Upper lobe of left lung (tissue), 6 donors: Measurements from ENCODE around the gene FERMT1. TPM values are rescaled to one million over a fixed set of nuclear protein-coding genes. Genes with fewer than 3 reads are reported as not detected.

Source experiments
- ATAC-seq, 2 donors: fragments of 200-7000 bp; cut with Tn5 transposase; one replicate each; pipeline ENCODE4 v1.9.1; 2022; ENCODE audit warnings: mild to moderate bottlenecking in 2 of 2, moderate library complexity in 2 of 2; ENCODE audit not compliant: low FRiP score in 2 of 2
- DNase-seq, 2 donors: peaks; one replicate each; pipeline ENCODE4 v3.0.0-alpha.2; 2019 to 2020
- H3K27ac ChIP-seq, 4 donors: fragments of 200-600 bp; sonication (generic); one replicate each; pipeline ENCODE4 v1.5.1; 2016 to 2019
- H3K27me3 ChIP-seq, 4 donors: fragments of 200-600 bp; sonication (generic); one replicate each; pipeline ENCODE4 v1.5.1; 2017 to 2019
- H3K36me3 ChIP-seq, 4 donors: fragments of 200-600 bp; sonication (generic); one replicate each; pipeline ENCODE4 v1.5.1; 2016 to 2019
- H3K4me1 ChIP-seq, 4 donors: fragments of 200-600 bp; sonication (generic); one replicate each; pipeline ENCODE4 v1.5.1; 2018 to 2019
- H3K4me3 ChIP-seq, 4 donors: fragments of 200-600 bp; sonication (generic); one replicate each; pipeline ENCODE4 v1.5.1; 2017 to 2019; ENCODE audit warnings: mild to moderate bottlenecking in 2 of 4, moderate library complexity in 1 of 4
- H3K9me3 ChIP-seq, 4 donors: fragments of 200-600 bp; sonication (generic); one replicate each; pipeline ENCODE4 v1.5.1; 2018 to 2019
- CTCF ChIP-seq, 6 experiments: fragments of 450-650 bp in 4 of 6; fragments of 200-600 bp in 2 of 6; sonication (generic) in 2 of 6; IDR thresholded peaks; one replicate each; pipeline ENCODE4 v1.5.1; 2016 to 2019; ENCODE audit warnings: antibody characterized with exemption in 6 of 6
- EP300 ChIP-seq, 4 donors: sonication (generic); formaldehyde crosslinking; IDR thresholded peaks; one replicate each; pipeline ENCODE4 v1.5.1; 2017; ENCODE audit warnings: antibody characterized with exemption in 4 of 4, control low read depth in 2 of 4
- POLR2A ChIP-seq, 4 donors: fragments of 450-650 bp; IDR thresholded peaks; one replicate each; pipeline ENCODE4 v1.5.1; 2016 to 2017; ENCODE audit warnings: antibody characterized with exemption in 4 of 4, mild to moderate bottlenecking in 2 of 4
- POLR2AphosphoS5 ChIP-seq, 2 donors: sonication (generic); formaldehyde crosslinking; IDR thresholded peaks; one replicate each; pipeline ENCODE4 v1.5.1; 2017; ENCODE audit warnings: antibody characterized with exemption in 2 of 2
- WGBS, 2 donors: methylation state at CpG; one replicate each; pipeline ENCODE4 v1.1.5; 2017 to 2018; 5-methylcytosine and 5-hydroxymethylcytosine counted together
- total RNA-seq, 6 donors: library from RNA; depleted of rRNA in 4 of 6; stranded (reverse); fragments of >200 nt in 4 of 6; gene quantifications; one replicate each; pipeline versions ENCODE4 v1.1.0 to v1.2.1, GENCODE V29; 2016 to 2021
- donor health status: DM: no; HTN: no; CAD: no; lungs with moderate emphysema.
- donor health status: DM: no; HTN: yes; CAD: no; lungs with severe emphysema.

FERMT1 gene
- total RNA-seq, 6 donors from 2014 or later: 0.44 to 1.5 (median 0.87) TPM

- ATAC-seq (no peak), DNase-seq (no peak)
- H3K27me3 ChIP-seq: peaks cover 0 to 5% (median 0%) of the 10 kb centered on the region in 4 donors
- no peaks in the 10 kb centered on the region for H3K9me3 ChIP-seq
- H3K36me3 ChIP-seq: no peaks in the 10 kb centered on the region
- H3K27ac ChIP-seq: no peak overlapping the region
- no peak overlapping the region for H3K4me3 ChIP-seq
- TF ChIP-seq POLR2AphosphoS5 (IDR thresholded peaks at IDR 0.05): no peak
- no peak for TF ChIP-seq CTCF (IDR thresholded peaks at IDR 0.05)
- TF ChIP-seq POLR2A (IDR thresholded peaks at IDR 0.05): no peak
- TF ChIP-seq EP300 (IDR thresholded peaks at IDR 0.05): no peak
- WGBS, 2 donors: 73 to 83% methylated on average over 2 of the region's 2 CpGs
- peaks cover 8 to 22% (median 16%) of the 10 kb centered on the region in 4 donors for H3K4me1 ChIP-seq
Observed at GRCh38 chr20:6121504-6121903, 1.3 kb downstream of the FERMT1 start.

GRCh38 chr20:6120491-6120988, 2.3 kb downstream of the FERMT1 start:
- 89 to 91% methylated on average over 3 of the region's 3 CpGs for WGBS, 2 donors
- TF ChIP-seq POLR2A (IDR thresholded peaks at IDR 0.05) (no peak), POLR2AphosphoS5 (IDR thresholded peaks at IDR 0.05) (no peak), CTCF (IDR thresholded peaks at IDR 0.05) (no peak), EP300 (IDR thresholded peaks at IDR 0.05) (no peak)
- Histone ChIP-seq H3K4me1 (peaks cover 8 to 22% (median 16%) of the 10 kb centered on the region in 4 donors), H3K36me3 (no peaks in the 10 kb centered on the region), H3K4me3 (no peak overlapping the region), H3K9me3 (no peaks in the 10 kb centered on the region), H3K27me3 (peaks cover 0 to 5% (median 0%) of the 10 kb centered on the region in 4 donors), H3K27ac (no peak overlapping the region)
- no peak for DNase-seq
- no peak for ATAC-seq

GRCh38 chr20:6116758-6117157, 6.1 kb downstream of the FERMT1 start:
- Histone ChIP-seq H3K27me3 (no peaks in the 10 kb centered on the region), H3K9me3 (peaks cover 0 to 6% (median 5%) of the 10 kb centered on the region in 4 donors), H3K4me1 (peaks cover 0 to 1% (median 0%) of the 10 kb centered on the region in 4 donors), H3K36me3 (no peaks in the 10 kb centered on the region), H3K27ac (no peak overlapping the region), H3K4me3 (no peak overlapping the region)
- TF ChIP-seq EP300 (IDR thresholded peaks at IDR 0.05) (no peak), POLR2A (IDR thresholded peaks at IDR 0.05) (no peak), CTCF (IDR thresholded peaks at IDR 0.05) (no peak), POLR2AphosphoS5 (IDR thresholded peaks at IDR 0.05) (no peak)
- 94% methylated on average over 3 of the region's 3 CpGs for WGBS, 2 donors
- ATAC-seq (no peak), DNase-seq (no peak)

GRCh38 chr20:6115221-6115895, 7.5 kb downstream of the FERMT1 start:
- Histone ChIP-seq H3K4me3 (no peak overlapping the region), H3K36me3 (no peaks in the 10 kb centered on the region), H3K27ac (no peak overlapping the region), H3K9me3 (peaks cover 0 to 6% (median 5%) of the 10 kb centered on the region in 4 donors), H3K4me1 (no peaks in the 10 kb centered on the region), H3K27me3 (no peaks in the 10 kb centered on the region)
- ATAC-seq (no peak), DNase-seq (no peak)
- 90 to 93% methylated on average over 3 of the region's 3 CpGs for WGBS, 2 donors
- no peak for TF ChIP-seq POLR2AphosphoS5 (IDR thresholded peaks at IDR 0.05)
- no peak for TF ChIP-seq EP300 (IDR thresholded peaks at IDR 0.05)
- no peak for TF ChIP-seq CTCF (IDR thresholded peaks at IDR 0.05)
- no peak for TF ChIP-seq POLR2A (IDR thresholded peaks at IDR 0.05)

- no peaks in the 10 kb centered on the region for H3K27me3 ChIP-seq
- no peak for ATAC-seq
- no peaks in the 10 kb centered on the region for H3K36me3 ChIP-seq
- no peak overlapping the region for H3K27ac ChIP-seq
- TF ChIP-seq POLR2AphosphoS5 (IDR thresholded peaks at IDR 0.05): no peak
- TF ChIP-seq POLR2A (IDR thresholded peaks at IDR 0.05): no peak
- TF ChIP-seq EP300 (IDR thresholded peaks at IDR 0.05): no peak
- TF ChIP-seq CTCF (IDR thresholded peaks at IDR 0.05): no peak
- no peak overlapping the region for H3K4me3 ChIP-seq
- no peaks in the 10 kb centered on the region for H3K4me1 ChIP-seq
- DNase-seq: no peak
- peaks cover 0 to 6% (median 5%) of the 10 kb centered on the region in 4 donors for H3K9me3 ChIP-seq
- 76 to 79% methylated on average over 1 of the region's 1 CpG for WGBS, 2 donors
Observed at GRCh38 chr20:6114696-6115095, 8.1 kb downstream of the FERMT1 start.
